HepG2 (cell line): Measurements from ENCODE around the gene TNS1. TPM values are rescaled to one million over a fixed set of nuclear protein-coding genes. Genes with fewer than 3 reads are reported as not detected.

Source experiments
- ATF7 ChIP-seq, 2 experiments: fragments of 450-650 bp in 1 of 2; sonication (generic) in 1 of 2; formaldehyde crosslinking in 1 of 2; IDR thresholded peaks; 2 replicates each; pipeline versions ENCODE4 v1.4.0 to v1.6.1; 2016 to 2020; ENCODE audit warnings: antibody characterized with exemption in 1 of 2, mild to moderate bottlenecking in 1 of 2, missing genetic modification reagents in 1 of 2
- ELF4 ChIP-seq: sonication (generic); formaldehyde crosslinking; IDR thresholded peaks from 2 replicates; pipeline ENCODE4 v1.5.0; 2020; ENCODE audit warnings: missing genetic modification reagents, mild to moderate bottlenecking, moderate library complexity, borderline replicate concordance
- GATAD1 ChIP-seq: IDR thresholded peaks from 2 replicates; pipeline ENCODE4 v1.6.1; 2016; ENCODE audit warnings: missing genetic modification reagents, missing compliant biosample characterization
- GRHL1 ChIP-seq: sonication (generic); formaldehyde crosslinking; conservative IDR thresholded peaks from 2 replicates; pipeline ENCODE4 v1.8.0; 2022; ENCODE audit warnings: missing genetic modification reagents
- MEF2D ChIP-seq: sonication (generic); formaldehyde crosslinking; IDR thresholded peaks from 2 replicates; pipeline ENCODE4 v1.5.1; 2020; ENCODE audit warnings: mild to moderate bottlenecking, missing genetic modification reagents
- MTA1 ChIP-seq: sonication (generic); formaldehyde crosslinking; IDR thresholded peaks from 2 replicates; pipeline ENCODE4 v1.4.0; 2020; ENCODE audit warnings: missing genetic modification reagents, mild to moderate bottlenecking, borderline replicate concordance
- MTF2 ChIP-seq: sonication (generic); formaldehyde crosslinking; IDR thresholded peaks from 2 replicates; pipeline ENCODE4 v1.5.0; 2020; ENCODE audit warnings: missing genetic modification reagents, borderline replicate concordance
- NCOR1 ChIP-seq: fragments of 200-600 bp; sonication (generic); IDR thresholded peaks from 2 replicates; pipeline ENCODE4 v1.7.0; 2017; ENCODE audit warnings: antibody characterized with exemption, low read length, borderline replicate concordance
- PAF1 ChIP-seq: IDR thresholded peaks from 2 replicates; pipeline ENCODE4 v1.6.1; 2016; ENCODE audit warnings: missing genetic modification reagents, missing compliant biosample characterization
- PRDM10 ChIP-seq: sonication (generic); formaldehyde crosslinking; IDR thresholded peaks from 2 replicates; pipeline ENCODE4 v1.4.0; 2020; ENCODE audit warnings: low read depth, missing genetic modification reagents
- SAP130 ChIP-seq: IDR thresholded peaks from 2 replicates; pipeline ENCODE4 v1.6.1; 2016; ENCODE audit warnings: low read depth
- SKI ChIP-seq: fragments of 450-650 bp; IDR thresholded peaks from one replicate; pipeline ENCODE4 v1.6.1; 2018; ENCODE audit warnings: mild to moderate bottlenecking; ENCODE audit not compliant: partially characterized antibody
- SOX13 ChIP-seq, 3 experiments: fragments of 450-650 bp in 1 of 3; sonication (generic) in 1 of 3; formaldehyde crosslinking in 1 of 3; IDR thresholded peaks in 2 of 3; conservative IDR thresholded peaks in 1 of 3; 2 replicates each; pipeline versions ENCODE4 v1.5.0 to v1.6.1; 2016 to 2020; ENCODE audit warnings: antibody characterized with exemption in 1 of 3, mild to moderate bottlenecking in 1 of 3, missing compliant biosample characterization in 1 of 3, missing genetic modification reagents in 1 of 3, moderate library complexity in 1 of 3
- XBP1 ChIP-seq: sonication (generic); formaldehyde crosslinking; IDR thresholded peaks from 2 replicates; pipeline ENCODE4 v1.5.0; 2020; ENCODE audit warnings: missing genetic modification reagents
- ZNF317 ChIP-seq: sonication (generic); formaldehyde crosslinking; IDR thresholded peaks from 2 replicates; pipeline ENCODE4 v1.5.0; 2020; ENCODE audit warnings: mild to moderate bottlenecking, missing genetic modification reagents
- ZNF513 ChIP-seq: sonication (generic); formaldehyde crosslinking; conservative IDR thresholded peaks from 2 replicates; pipeline ENCODE4 v1.5.0; 2020; ENCODE audit warnings: missing genetic modification reagents
- ZNF569 ChIP-seq: sonication (generic); formaldehyde crosslinking; IDR thresholded peaks from 2 replicates; pipeline ENCODE4 v1.5.0; 2020; ENCODE audit warnings: mild to moderate bottlenecking, missing genetic modification reagents, moderate library complexity, borderline replicate concordance
- ZNF576 ChIP-seq: sonication (generic); formaldehyde crosslinking; IDR thresholded peaks from 2 replicates; pipeline ENCODE4 v1.4.0; 2020; ENCODE audit warnings: mild to moderate bottlenecking, missing genetic modification reagents
- ZNF768 ChIP-seq: sonication (generic); formaldehyde crosslinking; IDR thresholded peaks from 2 replicates; pipeline ENCODE4 v1.4.0; 2020; ENCODE audit warnings: missing genetic modification reagents
- ZSCAN20 ChIP-seq: sonication (generic); formaldehyde crosslinking; IDR thresholded peaks from 2 replicates; pipeline ENCODE4 v1.4.0; 2020; ENCODE audit warnings: missing genetic modification reagents, mild to moderate bottlenecking, borderline replicate concordance
- ZSCAN9 ChIP-seq: IDR thresholded peaks from 2 replicates; pipeline ENCODE4 v1.6.1; 2016; ENCODE audit warnings: borderline replicate concordance
- polyA plus RNA-seq, 8 experiments: library from polyadenylated mRNA; depleted of rRNA in 3 of 8; stranded (reverse) in 7 of 8; unstranded in 1 of 8; fragments of >200 nt; fragmentation: Illumina TruSeq in 4 of 8; extraction: Trizol in 4 of 8; gene quantifications; 2 replicates each; pipeline versions ENCODE4 v1.2.1 to v1.2.3, GENCODE V29; 2011 to 2016; ENCODE audit warnings: low read depth in 4 of 8, missing spikeins in 1 of 8, mixed read lengths in 1 of 8; ENCODE audit not compliant: insufficient read depth in 1 of 8
- total RNA-seq, 5 experiments: library from RNA; depleted of rRNA; stranded (reverse); fragments of >200 nt; fragmentation: Illumina TruSeq; extraction: Trizol; gene quantifications; 2 replicates each; pipeline ENCODE4 v1.2.3, GENCODE V29; 2016; ENCODE audit warnings: low read depth in 1 of 5

Gene TNS1
- total and polyA plus RNA-seq, 2 of the 13 experiments (the other 11 are each of a cell fraction or from before 2014, with no cell fraction given) = 1.9 to 118 TPM

GRCh38 chr2:217903859-217904613 lies 98.8 kb downstream of the TNS1 start (continued):
- TF ChIP-seq PRDM10 (CRISPR knock-in tag) (no peak), MEF2D (CRISPR knock-in tag) (0 out of 2 replicates have a peak, but pooled peaks have one; percentile 37), MTF2 (CRISPR knock-in tag) (no peak), NCOR1 (no peak), ATF7 (IDR thresholded peaks at IDR 0.05) (no peak), ATF7 (CRISPR knock-in tag; IDR thresholded peaks at IDR 0.05) (peak; percentile 50), SAP130 (CRISPR knock-in tag) (peak; percentile 70), MTA1 (CRISPR knock-in tag) (peak; percentile 69; the same call in 1 of the 2 replicates), SKI (peak; percentile 37), PAF1 (no peak), ZNF317 (CRISPR knock-in tag) (peak; percentile 56; the same call in 1 of the 2 replicates), ZNF569 (CRISPR knock-in tag) (no peak), ZNF576 (peak; percentile 74; the same call in 1 of the 2 replicates), GRHL1 (CRISPR knock-in tag) (no peak), SOX13 (IDR thresholded peaks at IDR 0.05) (no peak), SOX13 (CRISPR knock-in tag; conservative IDR thresholded peaks at IDR 0.05 in 1 of 2, IDR thresholded peaks at IDR 0.05 in 1 of 2) (peak in 1 of 2 experiments; percentile 34; a peak in 1 of 4 replicates), ZSCAN9 (CRISPR knock-in tag) (peak; percentile 42; the same call in 1 of the 2 replicates), ZSCAN20 (CRISPR knock-in tag) (peak; percentile 60; the same call in 1 of the 2 replicates), ZNF768 (peak; percentile 72; the same call in 1 of the 2 replicates), ELF4 (CRISPR knock-in tag) (no peak), ZNF513 (no peak), GATAD1 (CRISPR knock-in tag) (peak; percentile 27; the same call in 1 of the 2 replicates), XBP1 (CRISPR knock-in tag) (no peak)
